Left forelimb (tissue), 1 donor: Measurements from ENCODE around the gene NTN3.
A peak's percentile ranks its signal among the peaks of the same experiment; 100 is the strongest.
"Not testable (repeated sequence)": the region's sequence is repeated elsewhere in the genome, so short reads cannot be mapped to it uniquely, and the experiment has no call there.

ENCODE experiments used
- DNase-seq: peaks from one replicate; pipeline ENCODE4 v3.0.0-alpha.2; 2018; ENCODE audit warnings: low spot score

The NTN3 gene

DNA sequence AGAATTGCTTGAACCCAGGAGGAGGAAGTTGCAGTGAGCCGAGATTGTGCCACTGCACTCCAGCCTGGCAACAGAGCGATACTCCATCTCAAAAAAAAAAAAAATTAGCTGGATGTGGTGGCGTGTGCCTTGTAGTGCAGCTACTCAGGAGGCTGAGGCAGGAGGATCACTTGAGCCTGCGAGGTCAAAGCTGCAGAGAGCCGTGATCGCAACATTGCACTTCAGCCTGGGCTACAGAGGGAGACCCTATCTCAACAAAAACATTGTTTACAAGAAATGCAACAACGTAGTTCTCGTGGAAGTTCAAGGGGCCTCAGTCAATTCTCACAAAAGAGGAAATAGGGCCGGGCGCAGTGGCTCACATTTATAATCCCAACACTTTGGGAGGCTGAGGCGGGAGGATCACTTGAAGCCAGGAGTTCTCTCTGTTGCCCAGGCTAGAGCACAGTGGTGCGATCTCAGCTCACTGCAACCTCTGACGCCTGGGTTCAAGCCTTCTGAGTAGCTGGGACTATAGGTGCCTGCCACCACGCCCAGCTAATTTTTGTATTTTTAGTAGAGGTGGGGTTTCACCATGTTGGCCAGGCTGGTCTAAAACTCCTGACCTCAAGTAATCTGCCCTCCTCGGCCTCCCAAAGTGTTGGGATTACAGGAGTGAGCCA, 29.8 kb upstream of the NTN3 start:
- not testable (repeated sequence) for DNase-seq

DNA sequence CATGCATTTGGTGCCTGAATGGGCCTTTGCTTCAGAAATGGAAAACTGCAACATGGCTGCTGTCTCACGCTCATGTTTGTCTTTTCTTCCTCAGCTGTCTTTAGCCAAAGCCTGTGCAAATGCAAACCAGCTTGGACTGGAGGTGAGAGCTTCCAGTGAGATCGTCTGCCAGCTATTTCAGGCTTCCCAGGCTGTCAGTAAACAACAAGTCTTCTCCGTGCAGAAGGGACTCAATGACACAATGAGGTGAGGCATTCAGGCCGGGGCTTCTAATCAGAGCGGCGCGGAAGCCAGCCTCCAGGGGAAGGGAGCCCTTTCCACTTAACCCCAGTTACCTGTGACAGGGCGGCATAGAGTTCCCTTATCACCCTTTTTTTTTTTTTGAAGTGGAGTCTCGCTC, 27.5 kb upstream of the NTN3 start:
- DNase-seq = no peak

DNA sequence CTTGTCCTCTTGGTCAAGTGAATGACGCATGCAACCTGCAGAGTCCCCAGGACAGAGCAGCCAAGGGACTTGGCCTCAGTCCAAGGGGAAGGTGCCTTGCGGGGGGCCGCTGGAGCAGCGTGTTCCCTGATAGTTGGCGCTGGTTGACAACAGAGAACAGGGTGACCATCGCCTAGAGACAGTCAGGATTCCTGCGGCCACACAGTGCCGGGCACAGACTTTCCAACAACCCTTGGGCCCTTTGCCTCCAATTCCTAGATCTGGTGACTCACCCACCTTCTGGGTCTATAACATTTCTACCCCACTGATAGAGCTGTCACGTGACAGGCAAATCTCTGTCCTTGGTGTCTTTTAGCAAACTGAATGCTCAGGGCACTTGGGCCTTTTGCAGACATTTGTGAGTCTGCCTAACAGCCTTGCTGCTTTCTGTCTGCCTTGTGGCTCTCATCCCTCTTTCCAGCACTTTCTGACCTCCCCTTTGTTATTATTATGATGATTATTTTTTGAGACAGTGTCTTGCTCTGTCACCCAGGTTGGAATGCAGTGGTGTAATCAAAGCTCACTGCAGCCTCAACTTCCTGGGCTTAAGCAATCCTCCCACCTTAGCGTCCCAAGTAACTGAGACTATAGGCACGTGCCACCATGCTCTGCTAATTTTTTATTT, 23.0 kb upstream of the NTN3 start:
- no peak for DNase-seq

DNA sequence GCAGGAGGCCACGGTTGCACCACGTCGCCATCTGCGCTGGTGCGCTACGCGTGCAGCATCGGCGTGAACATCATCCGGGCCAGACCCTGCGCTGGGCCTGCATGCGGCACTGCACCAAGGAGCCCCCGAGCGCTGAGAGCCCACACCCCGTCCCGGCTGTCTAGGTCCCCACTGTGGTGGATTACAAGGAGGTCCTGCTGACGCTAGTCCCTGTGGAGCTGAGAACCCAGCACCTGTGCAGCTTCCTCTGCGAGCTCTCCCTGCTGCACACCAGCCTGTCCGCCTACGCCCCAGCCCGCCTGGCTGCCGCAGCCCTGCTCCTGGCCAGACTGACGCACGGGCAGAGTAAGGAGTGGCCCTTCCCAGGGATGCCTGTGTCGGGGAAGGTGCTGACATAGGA, 22.0 kb upstream of the NTN3 start:
- no peak for DNase-seq

DNA sequence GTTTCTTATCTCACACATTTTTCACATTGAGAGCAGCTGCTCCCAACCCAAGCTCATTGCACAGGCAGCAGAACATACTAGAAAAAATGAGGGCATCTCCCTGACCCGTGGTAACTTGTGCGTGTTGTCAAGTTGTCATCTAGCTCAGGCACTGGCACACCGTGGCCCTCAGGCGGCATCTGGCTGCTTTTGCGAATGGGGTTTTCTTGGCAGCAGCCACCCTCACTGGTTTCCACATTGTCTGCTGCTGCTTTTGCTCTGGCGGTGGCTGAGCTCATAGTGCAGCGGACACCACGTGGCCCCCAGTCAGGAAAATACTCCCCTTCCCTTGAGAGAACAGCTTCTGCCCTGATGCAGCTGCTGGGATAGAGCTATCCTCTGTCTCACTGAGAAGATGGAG, 20.6 kb upstream of the NTN3 start:
- DNase-seq = no peak

DNA sequence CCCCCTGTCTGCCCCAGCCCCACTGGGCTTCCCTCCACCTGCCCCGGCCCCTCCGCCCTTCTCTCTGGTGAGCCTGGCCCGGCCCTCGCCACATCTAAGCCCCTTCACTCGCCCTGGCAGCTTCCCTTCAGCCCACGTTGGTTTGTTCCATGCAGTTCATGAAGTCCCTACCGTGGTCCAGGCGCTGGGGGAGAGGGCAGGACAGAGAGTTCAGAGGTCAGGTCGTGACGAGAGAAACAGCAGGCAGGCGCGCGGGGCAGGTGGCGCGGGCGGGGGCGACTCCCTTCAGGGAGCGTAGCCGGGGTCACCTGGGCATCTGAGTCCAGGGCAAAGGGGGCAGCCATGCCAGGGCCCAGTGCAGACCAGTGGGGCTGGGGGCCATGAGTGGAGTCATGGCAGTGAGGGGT, 20.1 kb upstream of the NTN3 start:
- DNase-seq = no peak

DNA sequence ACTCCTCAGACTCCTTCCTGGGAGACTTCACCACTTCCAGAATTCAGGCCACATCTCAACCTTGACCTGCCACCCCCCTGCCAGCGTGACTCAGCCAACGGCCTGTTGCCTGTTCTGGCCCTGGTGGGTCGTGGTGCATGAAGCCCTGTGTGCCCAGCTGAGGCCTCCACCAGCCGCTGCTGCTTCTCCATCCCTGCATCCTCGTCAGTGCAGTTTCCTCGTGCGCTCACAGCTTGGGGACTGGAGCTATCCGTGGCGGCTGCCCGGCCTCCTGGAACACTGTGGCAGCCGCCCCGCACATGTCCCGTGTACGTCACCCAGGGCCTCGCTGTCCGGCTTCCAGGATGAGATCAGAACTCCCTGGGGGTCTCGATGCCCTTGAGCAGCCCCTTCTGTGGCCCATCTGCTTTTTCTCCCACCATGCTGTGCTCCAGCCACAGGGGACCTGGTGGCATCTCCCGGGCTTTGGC, 19.2 kb upstream of the NTN3 start:
- DNase-seq = no peak

DNA sequence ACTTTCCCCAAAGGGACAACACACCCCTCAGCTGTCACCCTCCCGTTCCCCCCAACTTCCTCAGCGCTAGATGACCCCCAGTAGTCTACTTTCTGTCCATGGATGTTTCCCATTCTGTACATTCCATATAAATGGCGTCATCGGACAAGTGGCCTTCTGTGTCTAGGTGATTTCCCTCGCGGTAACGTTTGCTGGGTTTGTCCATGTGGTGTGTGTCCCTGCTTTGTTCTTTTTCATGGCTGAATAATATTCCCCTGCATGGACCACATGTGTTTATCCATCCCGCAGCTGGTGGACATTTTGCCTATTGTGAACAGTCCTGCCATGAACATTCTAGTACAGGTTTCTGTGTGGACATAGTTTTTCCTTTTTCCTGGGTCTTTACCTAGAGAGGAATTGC, 18.4 kb upstream of the NTN3 start:
- no peak for DNase-seq

DNA sequence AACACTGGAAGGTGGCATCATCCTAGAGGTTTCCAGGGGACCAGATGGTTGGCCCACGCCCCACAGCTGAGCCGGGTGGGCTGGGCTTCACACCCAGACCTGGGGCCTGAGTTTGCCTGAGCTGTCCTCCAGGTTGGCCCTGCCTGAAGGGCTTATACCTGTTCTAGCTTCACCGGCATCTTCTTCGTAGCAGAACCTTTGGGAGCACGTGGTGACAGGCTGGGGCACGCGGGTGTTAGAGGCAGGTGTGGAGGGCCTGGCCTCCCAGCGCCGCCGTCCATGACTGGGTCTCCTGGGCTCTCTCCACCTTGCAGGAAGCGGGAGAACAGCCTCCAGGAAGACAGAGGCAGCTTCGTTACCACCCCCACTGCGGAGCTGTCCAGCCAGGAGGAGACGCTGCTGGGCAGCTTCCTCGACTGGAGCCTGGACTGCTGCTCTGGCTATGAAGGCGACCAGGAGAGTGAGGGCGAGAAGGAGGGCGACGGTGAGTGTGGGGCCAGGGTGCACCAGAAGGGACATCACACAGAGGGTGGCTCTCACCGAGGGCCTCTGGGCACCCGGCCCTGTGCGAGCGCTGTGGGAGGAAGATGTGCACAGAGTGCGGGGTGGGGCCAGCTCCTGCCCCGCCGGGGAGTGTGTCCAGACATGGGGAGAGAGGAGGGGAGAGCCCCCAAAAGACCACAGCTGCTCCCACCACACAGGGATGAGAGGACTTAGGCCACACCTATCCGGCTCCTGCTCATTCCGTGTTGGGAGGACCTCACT, 15.8 kb upstream of the NTN3 start:
- no peak for DNase-seq

DNA sequence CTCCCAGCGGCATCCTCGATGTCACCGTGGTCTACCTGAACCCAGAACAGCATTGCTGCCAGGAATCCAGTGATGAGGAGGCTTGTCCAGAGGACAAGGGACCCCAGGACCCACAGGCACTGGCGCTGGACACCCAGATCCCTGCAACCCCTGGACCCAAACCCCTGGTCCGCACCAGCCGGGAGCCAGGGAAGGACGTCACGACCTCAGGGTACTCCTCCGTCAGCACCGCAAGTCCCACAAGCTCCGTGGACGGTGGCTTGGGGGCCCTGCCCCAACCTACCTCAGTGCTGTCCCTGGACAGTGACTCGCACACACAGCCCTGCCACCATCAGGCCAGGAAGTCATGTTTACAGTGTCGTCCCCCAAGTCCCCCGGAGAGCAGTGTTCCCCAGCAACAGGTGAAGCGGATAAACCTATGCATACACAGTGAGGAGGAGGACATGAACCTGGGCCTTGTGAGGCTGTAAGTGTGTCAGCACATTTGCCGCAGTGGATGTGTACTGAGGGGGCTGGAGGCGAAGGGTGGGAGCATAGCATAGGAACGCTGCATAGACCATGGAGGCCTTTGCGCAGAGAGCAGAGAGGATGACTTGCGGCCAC, 14.4 kb upstream of the NTN3 start:
- DNase-seq = no peak

DNA sequence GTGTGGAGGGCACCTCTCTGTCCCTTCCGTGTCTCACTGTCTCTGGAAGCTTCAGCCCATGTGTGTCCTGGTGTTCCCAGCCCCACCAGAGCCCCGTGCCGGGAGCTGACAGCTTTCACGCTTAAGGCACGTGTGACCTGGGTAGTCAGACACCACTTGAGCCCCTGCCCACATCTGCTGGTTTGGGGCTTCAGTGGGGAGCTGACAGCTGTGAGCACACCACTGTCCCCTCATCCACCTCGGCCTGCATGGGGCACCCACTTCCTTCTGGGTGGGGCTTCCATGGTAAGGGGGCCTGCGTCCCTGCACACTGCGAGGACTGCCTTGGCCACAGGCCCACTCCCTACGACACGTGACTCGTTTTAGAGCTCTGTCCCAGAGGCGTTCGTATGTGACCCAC, 13.8 kb upstream of the NTN3 start:
- DNase-seq = no peak

DNA sequence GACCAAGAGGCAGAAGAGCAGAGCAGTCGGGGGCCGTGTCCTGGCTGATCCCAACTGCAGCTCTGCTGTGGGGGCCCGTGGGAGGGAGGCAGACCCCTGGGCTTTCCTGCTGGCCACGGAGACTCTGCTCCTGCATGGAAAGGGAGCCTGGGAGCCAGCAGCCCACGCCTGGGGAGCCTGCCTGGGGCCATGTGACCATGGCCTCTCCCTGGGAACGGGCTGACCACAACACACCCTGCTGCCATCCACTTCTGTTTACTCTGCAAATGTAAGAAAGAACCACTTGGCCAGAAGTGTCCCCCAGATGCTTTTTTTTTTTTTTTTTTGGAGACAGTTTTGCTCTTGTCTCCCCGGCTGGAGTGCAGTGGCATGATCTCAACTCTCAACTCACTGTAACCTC, 13.2 kb upstream of the NTN3 start:
- no peak for DNase-seq

DNA sequence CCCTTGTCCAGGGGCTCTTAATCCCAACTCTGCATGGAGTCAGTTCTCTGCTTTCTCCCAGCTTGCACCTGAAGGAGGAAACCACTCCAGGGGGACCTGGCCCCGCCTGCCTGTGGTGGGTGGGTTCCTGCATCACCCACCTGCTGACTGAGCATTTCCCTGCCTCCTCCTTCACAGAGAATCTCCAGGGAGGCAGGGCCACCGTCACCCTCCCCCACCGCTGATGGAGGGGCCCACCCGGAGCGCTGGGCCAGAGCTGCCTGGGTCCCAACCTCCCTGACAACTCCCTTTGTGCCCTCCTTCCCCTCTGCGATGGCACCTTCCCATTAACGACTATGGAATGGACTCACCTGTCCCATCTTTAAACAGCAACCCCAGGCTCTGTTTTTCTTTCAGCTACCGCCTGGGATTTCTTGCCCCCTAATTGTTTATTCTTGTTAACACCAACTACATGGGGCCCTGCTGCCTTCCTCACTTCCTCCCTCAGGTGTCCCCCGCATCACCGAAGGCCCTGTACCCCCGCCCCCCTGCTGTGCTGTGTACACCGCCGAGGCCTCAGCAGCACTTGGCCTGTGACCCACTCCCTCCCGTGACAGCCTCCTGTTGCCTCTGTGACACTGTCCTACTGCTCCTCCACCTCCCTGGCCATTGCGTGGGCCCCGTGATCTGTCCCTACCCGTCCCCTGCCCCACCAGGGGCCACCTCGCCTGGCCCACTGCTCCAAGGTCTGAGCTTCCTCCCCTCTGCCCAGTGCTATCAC, 12.0 kb upstream of the NTN3 start:
- no peak for DNase-seq

DNA sequence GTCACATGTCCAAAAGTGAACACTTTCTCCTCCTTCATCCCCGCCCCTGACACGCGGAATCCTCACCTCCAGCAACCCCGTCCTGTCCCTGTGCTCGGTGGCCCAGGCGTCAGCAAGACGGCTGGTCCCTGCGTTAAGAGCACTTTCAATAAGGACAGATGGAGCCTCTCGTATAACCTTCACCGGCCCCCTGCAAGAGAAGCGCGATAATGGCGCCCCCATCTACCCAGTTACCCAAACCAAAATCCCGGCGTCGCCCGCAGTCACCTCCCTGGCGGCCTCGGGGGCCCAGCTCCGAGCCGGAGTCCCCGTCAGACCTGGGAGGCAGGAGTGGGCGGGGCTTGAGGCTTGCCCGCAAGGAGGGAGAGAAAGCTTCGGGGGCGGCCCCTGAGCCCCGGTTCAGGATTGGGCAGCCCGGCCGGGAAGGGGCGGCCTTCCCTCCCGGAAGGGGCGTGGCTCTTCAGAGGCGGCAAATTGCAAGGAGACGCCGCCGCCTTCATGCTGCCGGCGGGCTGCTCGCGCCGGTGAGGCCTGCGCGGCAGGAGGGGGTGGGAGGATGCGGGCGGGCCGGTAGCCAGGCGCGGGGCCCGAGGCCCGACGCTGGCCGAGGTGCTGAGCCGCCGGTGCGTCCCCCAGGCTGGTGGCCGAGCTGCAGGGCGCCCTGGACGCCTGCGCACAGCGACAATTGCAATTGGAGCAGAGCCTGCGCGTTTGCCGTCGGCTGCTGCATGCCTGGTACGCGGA, 11.3 kb upstream of the NTN3 start, which contains the start of gene TEDC2:
TSS of gene TEDC2 (plus strand) at position 463 of the 744 bp plus-strand sequence. CDS start at position 499, 36 bp downstream.
- DNase-seq = peak; percentile 96

DNA sequence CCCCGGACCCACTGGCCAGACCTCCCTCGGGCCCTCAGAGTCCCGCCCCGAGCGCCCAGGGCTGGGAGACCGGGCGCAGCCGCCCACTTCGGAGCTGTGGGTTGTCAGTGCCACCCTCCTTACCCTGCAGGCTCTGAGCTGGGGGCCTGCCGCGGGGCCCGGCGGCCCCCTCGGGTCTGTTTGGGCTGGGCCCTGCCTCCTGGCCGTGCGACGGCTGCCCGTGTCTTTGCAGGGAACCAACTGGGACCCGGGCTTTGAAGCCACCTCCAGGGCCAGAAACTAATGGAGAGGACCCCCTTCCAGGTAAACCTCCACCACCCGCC, 10.7 kb upstream of the NTN3 start:
- DNase-seq = no peak

DNA sequence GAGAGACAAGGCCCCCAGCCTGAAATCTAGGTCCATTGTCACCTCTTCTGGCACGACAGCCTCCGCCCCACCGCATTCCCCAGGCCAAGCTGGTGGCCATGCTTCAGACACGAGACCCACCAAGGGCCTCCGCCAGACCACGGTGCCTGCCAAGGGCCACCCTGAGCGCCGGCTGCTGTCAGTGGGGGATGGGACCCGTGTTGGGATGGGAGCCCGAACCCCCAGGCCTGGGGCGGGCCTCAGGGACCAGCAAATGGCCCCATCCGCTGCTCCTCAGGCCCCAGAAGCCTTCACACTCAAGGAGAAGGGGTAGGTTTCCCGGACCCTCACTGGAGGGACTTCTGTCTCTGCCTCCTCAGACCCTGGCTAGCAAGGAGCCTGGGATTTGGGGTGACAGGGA, 10.2 kb upstream of the NTN3 start:
- no peak for DNase-seq

DNA sequence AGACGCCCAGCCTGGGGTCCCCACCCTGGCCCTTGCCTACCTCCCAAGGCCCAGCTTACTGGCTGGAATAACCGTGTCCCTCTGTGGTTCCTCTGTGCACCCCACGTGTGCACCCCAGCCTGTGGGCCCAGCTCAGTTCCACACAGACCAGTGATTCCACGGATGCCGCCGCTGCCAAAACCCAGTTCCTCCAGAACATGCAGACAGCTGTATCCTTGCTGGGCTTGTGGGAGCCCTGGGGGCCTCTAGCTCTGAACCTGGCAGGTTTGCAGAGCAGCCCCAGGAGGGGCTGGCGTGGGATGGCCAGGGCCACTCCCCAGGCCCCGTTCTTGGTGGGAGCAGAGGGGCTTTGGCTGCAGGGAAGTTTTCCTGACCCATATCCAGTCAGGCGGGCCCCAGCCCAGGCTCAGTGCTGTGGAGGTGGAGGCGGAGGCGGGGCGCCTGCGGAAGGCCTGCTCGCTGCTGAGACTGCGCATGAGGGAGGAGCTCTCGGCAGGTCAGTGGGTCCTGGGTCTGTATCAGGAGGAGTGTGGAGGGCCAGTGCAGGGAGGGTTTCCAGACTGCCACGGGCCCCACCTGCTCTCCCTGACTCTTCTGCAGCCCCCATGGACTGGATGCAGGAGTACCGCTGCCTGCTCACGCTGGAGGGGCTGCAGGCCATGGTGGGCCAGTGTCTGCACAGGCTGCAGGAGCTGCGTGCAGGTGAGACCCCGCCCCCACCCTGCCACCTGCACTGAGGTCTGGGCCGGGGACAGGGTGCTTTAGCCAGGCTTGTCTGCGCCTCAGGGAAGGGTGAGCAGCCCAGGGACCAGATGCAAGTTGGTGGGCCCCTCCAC, 8.8 kb upstream of the NTN3 start:
- DNase-seq = no peak

DNA sequence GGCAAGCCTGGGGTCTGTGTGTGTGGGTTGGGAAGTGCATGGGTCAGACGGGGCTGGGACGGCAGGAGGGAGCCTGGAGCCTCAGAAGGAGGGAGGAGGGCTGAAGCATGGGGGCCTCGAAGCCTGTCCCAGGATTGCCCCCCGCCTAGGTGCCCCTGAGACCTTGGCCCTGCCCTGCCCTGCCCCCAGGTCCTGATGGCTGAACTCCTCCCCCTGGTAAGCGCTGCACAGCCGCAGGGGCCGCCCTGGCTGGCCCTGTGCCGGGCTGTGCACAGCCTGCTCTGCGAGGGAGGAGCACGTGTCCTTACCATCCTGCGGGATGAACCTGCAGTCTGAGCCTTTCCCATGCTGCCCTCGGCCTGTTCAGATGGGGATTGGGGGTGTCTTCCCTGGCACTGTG, 6.8 kb upstream of the NTN3 start:
- DNase-seq = no peak

DNA sequence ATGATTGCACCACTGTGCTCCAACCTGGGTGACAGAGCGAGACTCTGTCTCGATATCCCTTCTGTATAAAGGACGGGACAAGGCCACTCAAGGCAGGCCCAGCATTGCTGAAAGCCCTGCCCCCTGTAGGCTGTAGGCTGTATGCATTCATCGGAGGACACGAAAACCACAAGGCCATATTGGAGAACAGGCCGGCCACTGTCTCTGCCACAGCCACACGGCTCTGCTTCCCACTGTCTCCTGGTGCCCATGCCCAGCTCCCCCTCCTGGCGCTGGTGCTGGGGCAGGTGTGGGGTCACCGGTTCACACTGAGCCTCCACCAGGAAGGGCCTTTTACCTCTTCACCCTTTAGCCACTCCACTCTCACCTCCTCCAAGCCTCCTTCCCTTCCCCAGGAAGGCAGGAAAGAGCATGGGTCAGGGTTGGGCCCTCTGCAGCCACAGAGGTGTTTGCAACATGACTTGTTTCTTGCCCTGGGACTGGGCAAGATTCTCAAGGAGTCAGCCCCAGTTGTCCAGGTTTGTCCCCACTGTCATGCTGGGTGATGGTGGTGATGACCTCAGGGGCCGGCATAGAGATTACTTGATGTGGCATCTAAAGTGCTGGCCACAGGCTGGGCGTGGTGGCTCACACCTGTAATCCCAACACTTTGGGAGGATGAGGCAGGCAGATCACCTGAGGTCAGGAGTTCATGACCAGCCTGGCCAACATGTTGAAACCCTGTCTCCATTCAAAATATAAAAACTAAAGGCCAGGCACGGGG, 5.3 kb upstream of the NTN3 start:
- DNase-seq = no peak
